WTC11 (cell line): ENCODE data around the gene ITM2C. TPM values are rescaled to one million over a fixed set of nuclear protein-coding genes. Genes with fewer than 3 reads are reported as not detected.
A peak's percentile ranks its signal among the peaks of the same experiment; 100 is the strongest.

Experiments used
- ATAC-seq: fragments of 200-7000 bp; cut with Tn5 transposase; 2 replicates; pipeline ENCODE4 v1.10.0; 2021; ENCODE audit warnings: mild to moderate bottlenecking, moderate library complexity
- CTCF ChIA-PET: fragments of 300-600 bp; sonication (Branson Sonifier 250); formaldehyde crosslinking; loops from one replicate; lab custom pipeline; 2021; ENCODE audit warnings: antibody characterized with exemption; lab: Charles Lee
- POLR2A ChIA-PET: fragments of 350-600 bp; sonication (Branson Sonifier 250); formaldehyde crosslinking; loops from one replicate; lab custom pipeline; 2021; ENCODE audit warnings: antibody characterized with exemption; lab: Charles Lee
- DNase-seq: peaks from one replicate; pipeline ENCODE4 v3.0.0; 2021; ENCODE audit warnings: low spot score
- H3K27ac Mint-ChIP-seq: 2 replicates; pipeline ENCODE4 v1.8.0; 2021; ENCODE audit warnings: mixed read lengths
- H3K27me3 Mint-ChIP-seq: 2 replicates; pipeline ENCODE4 v1.8.0; 2021; ENCODE audit warnings: low read depth, mild to moderate bottlenecking, moderate library complexity, mixed read lengths
- H3K36me3 Mint-ChIP-seq: 2 replicates; pipeline ENCODE4 v1.8.0; 2021; ENCODE audit warnings: mixed read lengths
- H3K4me1 Mint-ChIP-seq: 2 replicates; pipeline ENCODE4 v1.8.0; 2022; ENCODE audit warnings: mixed read lengths
- H3K4me3 Mint-ChIP-seq: 2 replicates; pipeline ENCODE4 v1.8.0; 2021; ENCODE audit warnings: mild to moderate bottlenecking, moderate library complexity, mixed read lengths
- H3K9me3 Mint-ChIP-seq: 2 replicates; pipeline ENCODE4 v1.8.0; 2021; ENCODE audit warnings: mixed read lengths
- ATF3 ChIP-seq: sonication (generic); formaldehyde crosslinking; conservative IDR thresholded peaks from 2 replicates; pipeline ENCODE4 v1.8.1; 2022; ENCODE audit warnings: mild to moderate bottlenecking, missing genetic modification reagents
- CBFB ChIP-seq: sonication (generic); formaldehyde crosslinking; IDR thresholded peaks from 2 replicates; pipeline ENCODE4 v1.8.1; 2022; ENCODE audit warnings: mild to moderate bottlenecking, low read depth, missing genetic modification reagents
- CREM ChIP-seq: sonication (generic); formaldehyde crosslinking; IDR thresholded peaks from 2 replicates; pipeline ENCODE4 v1.8.1; 2022; ENCODE audit warnings: mild to moderate bottlenecking, missing genetic modification reagents, moderate library complexity
- FOXJ3 ChIP-seq: sonication (generic); formaldehyde crosslinking; IDR thresholded peaks from 2 replicates; pipeline ENCODE4 v1.9.0; 2021; ENCODE audit warnings: missing genetic modification reagents, mild to moderate bottlenecking, borderline replicate concordance
- FOXP1 ChIP-seq: sonication (generic); formaldehyde crosslinking; IDR thresholded peaks from 2 replicates; pipeline ENCODE4 v1.8.0; 2022; ENCODE audit warnings: missing genetic modification reagents, mild to moderate bottlenecking, moderate library complexity, borderline replicate concordance
- KAT7 ChIP-seq: sonication (generic); formaldehyde crosslinking; IDR thresholded peaks from 2 replicates; pipeline ENCODE4 v1.8.1; 2023; ENCODE audit warnings: missing genetic modification reagents, mild to moderate bottlenecking, borderline replicate concordance
- NFE2L1 ChIP-seq: sonication (generic); formaldehyde crosslinking; IDR thresholded peaks from 2 replicates; pipeline ENCODE4 v1.8.1; 2023; ENCODE audit warnings: missing genetic modification reagents
- NFYB ChIP-seq: sonication (generic); formaldehyde crosslinking; conservative IDR thresholded peaks from 2 replicates; pipeline ENCODE4 v1.8.0; 2022; ENCODE audit warnings: low read depth, missing genetic modification reagents
- NR1H2 ChIP-seq: sonication (generic); formaldehyde crosslinking; IDR thresholded peaks from 2 replicates; pipeline ENCODE4 v1.9.0; 2021; ENCODE audit warnings: mild to moderate bottlenecking, moderate library complexity, missing genetic modification reagents
- SOX15 ChIP-seq: fragments of 250-450 bp; sonication (Bioruptor Pico); IDR thresholded peaks from 2 replicates; pipeline ENCODE4 v1.9.0; 2021; ENCODE audit warnings: mild to moderate bottlenecking
- SP1 ChIP-seq: sonication (generic); formaldehyde crosslinking; conservative IDR thresholded peaks from 2 replicates; pipeline ENCODE4 v1.8.1; 2022; ENCODE audit warnings: missing genetic modification reagents
- TCF7 ChIP-seq: sonication (generic); formaldehyde crosslinking; IDR thresholded peaks from 2 replicates; pipeline ENCODE4 v1.8.0; 2022; ENCODE audit warnings: mild to moderate bottlenecking, low read depth, missing genetic modification reagents, moderate library complexity
- ZBTB21 ChIP-seq: sonication (generic); formaldehyde crosslinking; IDR thresholded peaks from 2 replicates; pipeline ENCODE4 v1.8.1; 2023; ENCODE audit warnings: mild to moderate bottlenecking, missing genetic modification reagents, borderline replicate concordance
- ZMAT4 ChIP-seq: fragments of 250-450 bp; sonication (Bioruptor Pico); IDR thresholded peaks from 2 replicates; pipeline ENCODE4 v1.9.0; 2021; ENCODE audit warnings: mild to moderate bottlenecking
- ZNF121 ChIP-seq: sonication (generic); formaldehyde crosslinking; IDR thresholded peaks from 2 replicates; pipeline ENCODE4 v1.8.0; 2023; ENCODE audit warnings: missing genetic modification reagents
- ZNF281 ChIP-seq: sonication (generic); formaldehyde crosslinking; IDR thresholded peaks from 2 replicates; pipeline ENCODE4 v1.8.0; 2023; ENCODE audit warnings: mild to moderate bottlenecking, missing genetic modification reagents
- ZNF671 ChIP-seq: fragments of 250-450 bp; sonication (Bioruptor Pico); IDR thresholded peaks from 2 replicates; pipeline ENCODE4 v1.8.0; 2021; ENCODE audit warnings: mild to moderate bottlenecking
- total RNA-seq: library from RNA; stranded (reverse); gene quantifications from 3 replicates; pipeline ENCODE4 v1.2.3, GENCODE V29; 2021
- TF ChIP-seq, protein P1 (sequence below): fragments of 250-450 bp; sonication (Bioruptor Pico); IDR thresholded peaks from 2 replicates; pipeline ENCODE4 v2.1.2; 2022; ENCODE audit warnings: mild to moderate bottlenecking, moderate library complexity
- TF ChIP-seq, protein P2 (sequence below): sonication (generic); formaldehyde crosslinking; IDR thresholded peaks from 2 replicates; pipeline ENCODE4 v1.8.1; 2023; ENCODE audit warnings: mild to moderate bottlenecking, missing genetic modification reagents, moderate library complexity
- TF ChIP-seq, protein P3 (sequence below): fragments of 200-600 bp; IDR thresholded peaks from 2 replicates; pipeline ENCODE4 v1.8.0; 2022; ENCODE audit warnings: antibody characterized with exemption
- TF ChIP-seq, protein P4 (sequence below): sonication (generic); formaldehyde crosslinking; IDR thresholded peaks from 2 replicates; pipeline ENCODE4 v1.8.0; 2022; ENCODE audit warnings: mild to moderate bottlenecking, missing genetic modification reagents

Gene ITM2C
- total RNA-seq, 1 experiment from 2014 or later = 316 TPM

- no peak for DNase-seq
- Mint-ChIP-seq H3K4me3 (no peak overlapping the region), H3K27me3 (peaks cover 16% of the 10 kb centered on the region), H3K27ac (no peak overlapping the region), H3K4me1 (peaks cover 50% of the 10 kb centered on the region), H3K36me3 (no peaks in the 10 kb centered on the region), H3K9me3 (no peaks in the 10 kb centered on the region)
- no peak for ATAC-seq
- ChIA-PET POLR2A (no interaction called here), CTCF (interaction anchor here (1.5 to 8.7 kb wide), 3 partner anchors 24 to 86 kb away, joined by 7 to 85 read pairs (median 12); no protein-coding TSS in a partner anchor)
- TF ChIP-seq SP1 (CRISPR knock-in tag) (no peak), ATF3 (CRISPR knock-in tag) (no peak), CREM (CRISPR knock-in tag) (no peak), ZNF121 (CRISPR knock-in tag) (no peak), FOXP1 (CRISPR knock-in tag) (no peak), KAT7 (CRISPR knock-in tag) (no peak), FOXJ3 (no peak)
- TF ChIP-seq, protein P1, sequence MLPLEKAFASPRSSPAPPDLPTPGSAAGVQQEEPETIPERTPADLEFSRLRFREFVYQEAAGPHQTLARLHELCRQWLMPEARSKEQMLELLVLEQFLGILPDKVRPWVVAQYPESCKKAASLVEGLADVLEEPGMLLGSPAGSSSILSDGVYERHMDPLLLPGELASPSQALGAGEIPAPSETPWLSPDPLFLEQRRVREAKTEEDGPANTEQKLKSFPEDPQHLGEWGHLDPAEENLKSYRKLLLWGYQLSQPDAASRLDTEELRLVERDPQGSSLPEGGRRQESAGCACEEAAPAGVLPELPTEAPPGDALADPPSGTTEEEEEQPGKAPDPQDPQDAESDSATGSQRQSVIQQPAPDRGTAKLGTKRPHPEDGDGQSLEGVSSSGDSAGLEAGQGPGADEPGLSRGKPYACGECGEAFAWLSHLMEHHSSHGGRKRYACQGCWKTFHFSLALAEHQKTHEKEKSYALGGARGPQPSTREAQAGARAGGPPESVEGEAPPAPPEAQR (CRISPR knock-in tag) = no peak
These were observed 35.7 kb downstream of the ITM2C start for GRCh38 chr2:230900336-230900995.

- Mint-ChIP-seq H3K27me3 (peaks cover 20% of the 10 kb centered on the region), H3K9me3 (no peaks in the 10 kb centered on the region), H3K4me3 (no peak overlapping the region), H3K27ac (no peak overlapping the region; the same call in 1 of the 2 replicates)
- no peak for ATAC-seq
- no peak for DNase-seq
- TF ChIP-seq ZNF281 (CRISPR knock-in tag) (no peak), NFYB (no peak), ZNF671 (CRISPR knock-in tag) (no peak), SOX15 (CRISPR knock-in tag) (no peak), ZMAT4 (CRISPR knock-in tag) (no peak), CBFB (CRISPR knock-in tag) (no peak)
- TF ChIP-seq, all 79 proteins: peak for 0
- ChIA-PET CTCF (interaction anchor here (1.4 to 8.7 kb wide), 4 partner anchors 12 to 85 kb away, joined by 5 to 85 read pairs (median 6); no protein-coding TSS in a partner anchor), POLR2A (no interaction called here)
- no peaks in the 10 kb centered on the region for H3K36me3 Mint-ChIP-seq
- peaks cover 55% of the 10 kb centered on the region for H3K4me1 Mint-ChIP-seq
These were observed 36.3 kb downstream of the ITM2C start for GRCh38 chr2:230901006-230901405.

GRCh38 chr2:230902180-230902899 lies 37.6 kb downstream of the ITM2C start:
- peaks cover 26% of the 10 kb centered on the region for H3K27me3 Mint-ChIP-seq
- DNase-seq (peak; percentile 78), ATAC-seq (peak; percentile 83)
- peak overlapping the region; percentile 42 for H3K4me3 Mint-ChIP-seq
- no peaks in the 10 kb centered on the region for H3K36me3 Mint-ChIP-seq
- no peaks in the 10 kb centered on the region for H3K9me3 Mint-ChIP-seq
- H3K4me1 Mint-ChIP-seq = peaks cover 60% of the 10 kb centered on the region
- ChIA-PET POLR2A (interaction anchor here (0.5 to 1.5 kb wide), 3 partner anchors 82 to 1629 kb away, joined by 3 read pairs; no protein-coding TSS in a partner anchor), CTCF (interaction anchor here (0.7 to 8.7 kb wide), 28 partner anchors 9 to 188 kb away, joined by 3 to 85 read pairs (median 4); partner anchors contain the start of genes GPR55 and ITM2C)
- H3K27ac Mint-ChIP-seq = peak overlapping the region; percentile 71
- TF ChIP-seq NR1H2 (CRISPR knock-in tag) (no peak), ZBTB21 (CRISPR knock-in tag) (0 out of 2 replicates have a peak, but pooled peaks have one; percentile 54), NFE2L1 (CRISPR knock-in tag) (no peak), TCF7 (CRISPR knock-in tag) (no peak)
- TF ChIP-seq, protein P2, sequence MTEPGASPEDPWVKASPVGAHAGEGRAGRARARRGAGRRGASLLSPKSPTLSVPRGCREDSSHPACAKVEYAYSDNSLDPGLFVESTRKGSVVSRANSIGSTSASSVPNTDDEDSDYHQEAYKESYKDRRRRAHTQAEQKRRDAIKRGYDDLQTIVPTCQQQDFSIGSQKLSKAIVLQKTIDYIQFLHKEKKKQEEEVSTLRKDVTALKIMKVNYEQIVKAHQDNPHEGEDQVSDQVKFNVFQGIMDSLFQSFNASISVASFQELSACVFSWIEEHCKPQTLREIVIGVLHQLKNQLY = no peak
- TF ChIP-seq, protein P3, sequence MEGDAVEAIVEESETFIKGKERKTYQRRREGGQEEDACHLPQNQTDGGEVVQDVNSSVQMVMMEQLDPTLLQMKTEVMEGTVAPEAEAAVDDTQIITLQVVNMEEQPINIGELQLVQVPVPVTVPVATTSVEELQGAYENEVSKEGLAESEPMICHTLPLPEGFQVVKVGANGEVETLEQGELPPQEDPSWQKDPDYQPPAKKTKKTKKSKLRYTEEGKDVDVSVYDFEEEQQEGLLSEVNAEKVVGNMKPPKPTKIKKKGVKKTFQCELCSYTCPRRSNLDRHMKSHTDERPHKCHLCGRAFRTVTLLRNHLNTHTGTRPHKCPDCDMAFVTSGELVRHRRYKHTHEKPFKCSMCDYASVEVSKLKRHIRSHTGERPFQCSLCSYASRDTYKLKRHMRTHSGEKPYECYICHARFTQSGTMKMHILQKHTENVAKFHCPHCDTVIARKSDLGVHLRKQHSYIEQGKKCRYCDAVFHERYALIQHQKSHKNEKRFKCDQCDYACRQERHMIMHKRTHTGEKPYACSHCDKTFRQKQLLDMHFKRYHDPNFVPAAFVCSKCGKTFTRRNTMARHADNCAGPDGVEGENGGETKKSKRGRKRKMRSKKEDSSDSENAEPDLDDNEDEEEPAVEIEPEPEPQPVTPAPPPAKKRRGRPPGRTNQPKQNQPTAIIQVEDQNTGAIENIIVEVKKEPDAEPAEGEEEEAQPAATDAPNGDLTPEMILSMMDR = peak; percentile 71
- TF ChIP-seq, protein P4, sequence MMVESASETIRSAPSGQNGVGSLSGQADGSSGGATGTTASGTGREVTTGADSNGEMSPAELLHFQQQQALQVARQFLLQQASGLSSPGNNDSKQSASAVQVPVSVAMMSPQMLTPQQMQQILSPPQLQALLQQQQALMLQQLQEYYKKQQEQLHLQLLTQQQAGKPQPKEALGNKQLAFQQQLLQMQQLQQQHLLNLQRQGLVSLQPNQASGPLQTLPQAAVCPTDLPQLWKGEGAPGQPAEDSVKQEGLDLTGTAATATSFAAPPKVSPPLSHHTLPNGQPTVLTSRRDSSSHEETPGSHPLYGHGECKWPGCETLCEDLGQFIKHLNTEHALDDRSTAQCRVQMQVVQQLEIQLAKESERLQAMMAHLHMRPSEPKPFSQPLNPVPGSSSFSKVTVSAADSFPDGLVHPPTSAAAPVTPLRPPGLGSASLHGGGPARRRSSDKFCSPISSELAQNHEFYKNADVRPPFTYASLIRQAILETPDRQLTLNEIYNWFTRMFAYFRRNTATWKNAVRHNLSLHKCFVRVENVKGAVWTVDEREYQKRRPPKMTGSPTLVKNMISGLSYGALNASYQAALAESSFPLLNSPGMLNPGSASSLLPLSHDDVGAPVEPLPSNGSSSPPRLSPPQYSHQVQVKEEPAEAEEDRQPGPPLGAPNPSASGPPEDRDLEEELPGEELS = no peak
